Esophagus muscularis mucosa (tissue), 4 donors: Measurements from ENCODE around the gene MAD1L1. TPM values are rescaled to one million over a fixed set of nuclear protein-coding genes. Genes with fewer than 3 reads are reported as not detected.

Experiments used
- DNase-seq: peaks from one replicate; pipeline ENCODE4 v3.0.0-alpha.2; 2017; ENCODE audit errors: extremely low spot score
- H3K27ac ChIP-seq, 4 donors: fragments of 200-600 bp; sonication (generic); replicated peaks in 1 of 4; 1 replicate in 3 of 4; 2 replicates in 1 of 4; pipeline ENCODE4 v1.5.1; 2016 to 2019; ENCODE audit warnings: mild to moderate bottlenecking in 1 of 4
- H3K27me3 ChIP-seq, 4 donors: fragments of 200-600 bp; sonication (generic); one replicate each; pipeline versions ENCODE4 v1.5.1 to v1.6.0; 2016 to 2019
- H3K36me3 ChIP-seq, 4 donors: fragments of 200-600 bp; sonication (generic); one replicate each; pipeline ENCODE4 v1.5.1; 2016 to 2019
- H3K4me1 ChIP-seq, 4 donors: fragments of 200-600 bp; sonication (generic); one replicate each; pipeline ENCODE4 v1.5.1; 2016 to 2019
- H3K4me3 ChIP-seq, 4 donors: fragments of 200-600 bp; sonication (generic); 1 replicate in 2 of 4; 2 replicates in 2 of 4; pipeline ENCODE4 v1.5.1; 2016 to 2019; ENCODE audit warnings: mild to moderate bottlenecking in 4 of 4, moderate library complexity in 1 of 4
- H3K9me3 ChIP-seq, 4 donors: fragments of 200-600 bp; sonication (generic); 1 replicate in 3 of 4; 2 replicates in 1 of 4; pipeline ENCODE4 v1.5.1; 2016 to 2019
- EP300 ChIP-seq: sonication (generic); formaldehyde crosslinking; IDR thresholded peaks from one replicate; pipeline ENCODE4 v1.6.1; 2017; ENCODE audit warnings: antibody characterized with exemption
- POLR2A ChIP-seq: fragments of 450-650 bp; IDR thresholded peaks from one replicate; pipeline ENCODE4 v1.6.1; 2017; ENCODE audit warnings: antibody characterized with exemption, moderate library complexity, mild to moderate bottlenecking, low read depth
- POLR2AphosphoS5 ChIP-seq, 2 donors: sonication (generic); formaldehyde crosslinking; IDR thresholded peaks; one replicate each; pipeline ENCODE4 v1.6.1; 2017; ENCODE audit warnings: antibody characterized with exemption in 2 of 2
- WGBS: methylation state at CpG from one replicate; pipeline ENCODE4 v1.1.5; 2018; 5-methylcytosine and 5-hydroxymethylcytosine counted together
- intact Hi-C: fragments of 100-400 bp; cut with DNase I; formaldehyde crosslinking; loops from one replicate; pipeline ENCODE4 v1.15.1; 2023
- total RNA-seq, 4 donors: library from RNA; depleted of rRNA; stranded (reverse); fragments of >200 nt; gene quantifications; one replicate each; pipeline versions ENCODE4 v1.1.0 to v1.2.1, GENCODE V29; 2016
- TF ChIP-seq, protein P1 (sequence below), 3 experiments: fragments of 200-600 bp in 2 of 3; fragments of 450-650 bp in 1 of 3; sonication (generic) in 2 of 3; IDR thresholded peaks; one replicate each; pipeline ENCODE4 v1.5.1; 2017 to 2019; ENCODE audit warnings: antibody characterized with exemption in 3 of 3, mild to moderate bottlenecking in 2 of 3, moderate library complexity in 1 of 3

The MAD1L1 gene
- total RNA-seq, 4 donors from 2014 or later, result 22.2 to 33.1 (median 29.5) TPM

DNA sequence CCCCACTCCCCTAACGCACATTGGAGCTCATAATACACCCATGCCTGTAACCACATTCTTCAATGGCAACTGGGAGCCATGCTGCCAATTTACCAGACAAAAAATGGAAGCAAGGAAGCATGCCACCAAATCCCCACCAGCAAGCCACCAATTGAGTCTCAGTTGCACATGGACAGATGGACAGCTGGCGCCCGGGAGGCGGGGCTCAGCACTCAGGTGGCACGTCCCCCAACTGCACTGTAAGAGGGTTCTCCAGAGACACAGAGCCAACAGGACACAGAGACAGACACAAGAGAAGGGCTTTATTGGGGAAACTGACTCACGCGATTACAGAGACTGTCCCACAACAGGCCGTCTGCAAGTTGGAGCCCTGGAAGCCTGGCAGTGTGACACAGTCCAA lies 2.5 kb downstream of the MAD1L1 start:
- no peak overlapping the region for H3K4me3 ChIP-seq
- WGBS, result 94% methylated on average over 5 of the region's 8 CpGs
- no peak for DNase-seq

DNA sequence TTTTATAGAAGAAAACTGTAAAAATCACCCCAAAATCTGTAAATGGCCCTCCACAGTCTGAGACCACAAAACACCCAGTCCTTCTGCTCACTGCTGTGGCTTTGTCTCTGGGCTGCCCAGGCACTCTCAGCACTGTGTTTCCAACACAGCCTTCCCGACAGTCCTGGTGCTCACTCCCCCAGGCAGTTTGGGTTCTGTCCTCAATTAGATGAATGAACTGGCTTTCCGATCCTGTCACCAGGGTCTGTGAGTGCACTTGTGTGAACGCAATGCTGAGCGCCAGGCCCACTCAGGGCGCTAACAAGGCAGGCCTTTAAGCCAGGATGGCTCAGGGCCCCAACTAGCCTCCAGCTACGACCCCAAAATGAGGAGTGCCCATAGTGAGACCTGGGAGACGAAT lies 3.3 kb downstream of the MAD1L1 start:
- WGBS, result 96% methylated on average over 7 of the region's 7 CpGs
- Histone ChIP-seq H3K4me1 (peaks cover 24 to 45% (median 34%) of the 10 kb centered on the region in 4 donors), H3K9me3 (no peaks in the 10 kb centered on the region), H3K27ac (no peak overlapping the region), H3K27me3 (no peaks in the 10 kb centered on the region), H3K4me3 (no peak overlapping the region), H3K36me3 (peaks cover 18 to 59% (median 53%) of the 10 kb centered on the region in 4 donors)
- no peak for DNase-seq
- TF ChIP-seq POLR2AphosphoS5 (IDR thresholded peaks at IDR 0.05) (no peak), POLR2A (no peak)
- intact Hi-C loops, result no loop called here

More for the DNA sequence above, 2.5 kb downstream of the MAD1L1 start:
- TF ChIP-seq POLR2AphosphoS5 (IDR thresholded peaks at IDR 0.05) (no peak), EP300 (no peak), POLR2A (no peak)
- TF ChIP-seq, protein P1, sequence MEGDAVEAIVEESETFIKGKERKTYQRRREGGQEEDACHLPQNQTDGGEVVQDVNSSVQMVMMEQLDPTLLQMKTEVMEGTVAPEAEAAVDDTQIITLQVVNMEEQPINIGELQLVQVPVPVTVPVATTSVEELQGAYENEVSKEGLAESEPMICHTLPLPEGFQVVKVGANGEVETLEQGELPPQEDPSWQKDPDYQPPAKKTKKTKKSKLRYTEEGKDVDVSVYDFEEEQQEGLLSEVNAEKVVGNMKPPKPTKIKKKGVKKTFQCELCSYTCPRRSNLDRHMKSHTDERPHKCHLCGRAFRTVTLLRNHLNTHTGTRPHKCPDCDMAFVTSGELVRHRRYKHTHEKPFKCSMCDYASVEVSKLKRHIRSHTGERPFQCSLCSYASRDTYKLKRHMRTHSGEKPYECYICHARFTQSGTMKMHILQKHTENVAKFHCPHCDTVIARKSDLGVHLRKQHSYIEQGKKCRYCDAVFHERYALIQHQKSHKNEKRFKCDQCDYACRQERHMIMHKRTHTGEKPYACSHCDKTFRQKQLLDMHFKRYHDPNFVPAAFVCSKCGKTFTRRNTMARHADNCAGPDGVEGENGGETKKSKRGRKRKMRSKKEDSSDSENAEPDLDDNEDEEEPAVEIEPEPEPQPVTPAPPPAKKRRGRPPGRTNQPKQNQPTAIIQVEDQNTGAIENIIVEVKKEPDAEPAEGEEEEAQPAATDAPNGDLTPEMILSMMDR (IDR thresholded peaks at IDR 0.05), result no peak
- Histone ChIP-seq H3K4me1 (peaks cover 24 to 45% (median 34%) of the 10 kb centered on the region in 4 donors), H3K27me3 (no peaks in the 10 kb centered on the region), H3K27ac (no peak overlapping the region), H3K9me3 (no peaks in the 10 kb centered on the region), H3K36me3 (peaks cover 21 to 59% (median 53%) of the 10 kb centered on the region in 4 donors)
- intact Hi-C loops, result no loop called here

DNA sequence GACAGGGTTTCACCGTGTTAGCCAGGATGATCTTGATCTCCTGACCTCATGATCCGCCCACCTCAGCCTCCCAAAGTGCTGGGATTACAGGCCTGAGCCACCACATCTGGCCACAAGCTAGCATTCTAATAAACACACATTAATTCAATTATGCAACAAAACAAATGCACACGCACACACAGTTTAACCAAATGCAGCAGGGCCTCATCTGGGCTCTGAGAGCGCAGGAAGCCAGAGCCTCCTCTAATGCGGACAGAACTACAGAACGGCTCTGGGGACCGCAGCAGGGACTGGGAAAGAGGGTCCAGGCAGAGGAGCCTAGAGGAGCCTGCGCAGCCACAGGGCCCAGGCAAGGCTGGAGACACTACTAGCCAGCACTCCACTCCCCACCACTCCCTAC lies 3.8 kb downstream of the MAD1L1 start:
- Histone ChIP-seq H3K4me3 (no peak overlapping the region), H3K9me3 (no peaks in the 10 kb centered on the region), H3K36me3 (peaks cover 16 to 60% (median 53%) of the 10 kb centered on the region in 4 donors), H3K27me3 (no peaks in the 10 kb centered on the region), H3K4me1 (peaks cover 24 to 43% (median 36%) of the 10 kb centered on the region in 4 donors), H3K27ac (no peak overlapping the region)
- WGBS, result 85% methylated on average over 8 of the region's 8 CpGs
- DNase-seq, result no peak
- no peak for TF ChIP-seq POLR2AphosphoS5 (IDR thresholded peaks at IDR 0.05)
- TF ChIP-seq POLR2A, result no peak
- TF ChIP-seq, protein P1 (IDR thresholded peaks at IDR 0.05), result no peak
- no peak for TF ChIP-seq EP300
- intact Hi-C loops, result no loop called here

DNA sequence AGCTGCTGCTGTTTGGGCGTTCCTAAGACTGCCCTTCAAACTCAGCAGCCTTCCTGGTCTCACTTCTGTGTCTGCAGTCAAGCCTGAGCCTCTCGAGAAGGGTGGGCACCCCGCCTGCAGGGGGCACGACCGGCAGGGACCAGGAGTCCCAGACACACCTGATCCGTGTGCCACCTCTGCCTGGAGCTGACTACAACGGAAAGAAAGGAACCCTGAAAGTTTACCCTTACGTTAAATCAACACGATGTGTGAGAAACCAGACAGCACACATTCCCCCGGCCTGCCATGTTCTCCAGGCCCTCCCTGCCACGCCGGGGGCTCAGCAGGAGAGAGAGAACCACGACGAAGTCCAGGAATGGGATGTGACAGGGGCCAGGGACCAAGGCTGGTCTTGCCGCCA lies 5.0 kb downstream of the MAD1L1 start:
- peaks cover 16 to 71% (median 64%) of the 10 kb centered on the region in 4 donors for H3K36me3 ChIP-seq
- intact Hi-C loops, result no loop called here
- no peak for TF ChIP-seq POLR2AphosphoS5 (IDR thresholded peaks at IDR 0.05)
- TF ChIP-seq, protein P1 (IDR thresholded peaks at IDR 0.05), result no peak
- TF ChIP-seq EP300, result no peak
- no peak for TF ChIP-seq POLR2A
- H3K27ac ChIP-seq, result no peak overlapping the region
- 91% methylated on average over 13 of the region's 15 CpGs for WGBS
- H3K9me3 ChIP-seq, result no peaks in the 10 kb centered on the region
- DNase-seq, result no peak
- H3K4me3 ChIP-seq, result no peak overlapping the region
- peaks cover 18 to 37% (median 29%) of the 10 kb centered on the region in 4 donors for H3K4me1 ChIP-seq
- H3K27me3 ChIP-seq, result no peaks in the 10 kb centered on the region

DNA sequence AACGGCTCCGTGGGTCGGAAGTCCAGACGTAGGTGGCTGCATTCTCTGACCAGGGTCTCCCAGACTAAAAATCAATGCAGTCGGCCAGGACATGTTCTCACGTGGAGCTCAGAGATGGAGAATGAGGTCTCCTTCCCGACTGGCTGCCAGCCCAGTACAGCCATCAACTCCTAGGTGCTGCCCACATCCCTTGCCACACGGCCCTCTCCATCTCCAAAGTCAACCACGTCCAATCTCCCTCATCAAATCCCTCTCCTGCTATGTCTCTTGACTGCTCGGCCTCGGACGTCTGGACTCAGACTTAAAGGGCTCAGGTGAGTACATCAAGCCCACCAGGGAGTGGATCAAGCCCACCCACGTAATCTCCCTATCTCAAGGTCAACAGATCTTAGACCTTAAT lies 6.9 kb downstream of the MAD1L1 start:
- Histone ChIP-seq H3K27me3 (no peaks in the 10 kb centered on the region), H3K4me1 (peaks cover 4 to 22% (median 15%) of the 10 kb centered on the region in 4 donors), H3K4me3 (no peak overlapping the region), H3K27ac (no peak overlapping the region), H3K36me3 (peaks cover 16 to 90% (median 83%) of the 10 kb centered on the region in 4 donors), H3K9me3 (no peaks in the 10 kb centered on the region)
- WGBS, result 93% methylated on average over 13 of the region's 13 CpGs
- TF ChIP-seq POLR2AphosphoS5 (IDR thresholded peaks at IDR 0.05) (no peak), POLR2A (no peak), EP300 (no peak)
- TF ChIP-seq, protein P1 (IDR thresholded peaks at IDR 0.05), result no peak
- no peak for DNase-seq
- intact Hi-C loops, result no loop called here
